Upper lobe of right lung (tissue), 1 donor: Measurements from ENCODE around the gene KMT5C. TPM values are rescaled to one million over a fixed set of nuclear protein-coding genes. Genes with fewer than 3 reads are reported as not detected.
A peak's percentile ranks its signal among the peaks of the same experiment; 100 is the strongest.

Experiments
- ATAC-seq: fragments of 200-7000 bp; cut with Tn5 transposase; one replicate; pipeline ENCODE4 v1.9.1; 2020; ENCODE audit warnings: mild to moderate bottlenecking, moderate library complexity
- DNase-seq: peaks from one replicate; pipeline ENCODE4 v3.0.0-alpha.2; 2020
- H3K27ac ChIP-seq: fragments of 200-600 bp; one replicate; pipeline ENCODE4 v1.8.0; 2022
- H3K27me3 ChIP-seq: fragments of 200-600 bp; one replicate; pipeline ENCODE4 v1.8.0; 2022; ENCODE audit warnings: mild to moderate bottlenecking
- H3K36me3 ChIP-seq: fragments of 200-600 bp; one replicate; pipeline ENCODE4 v1.8.0; 2022
- H3K4me1 ChIP-seq: fragments of 200-600 bp; one replicate; pipeline ENCODE4 v1.8.0; 2022
- H3K4me3 ChIP-seq: fragments of 200-600 bp; one replicate; pipeline ENCODE4 v1.8.0; 2022; ENCODE audit warnings: mild to moderate bottlenecking
- H3K9me3 ChIP-seq: fragments of 200-600 bp; one replicate; pipeline ENCODE4 v1.8.0; 2022
- CTCF ChIP-seq: fragments of 200-600 bp; IDR thresholded peaks from one replicate; pipeline ENCODE4 v1.8.0; 2022; ENCODE audit warnings: antibody characterized with exemption
- intact Hi-C: fragments of 100-400 bp; cut with DNase I; formaldehyde crosslinking; loops from one replicate; pipeline ENCODE4 v1.11.0; 2022
- total RNA-seq: library from RNA; stranded (reverse); fragmentation: NEBNext Ultra II Directional; extraction: Animal tissue kit (Norgen Biotek cat#: 25700); gene quantifications from one replicate; pipeline ENCODE4 v1.2.1, GENCODE V29; 2021
- donor health status: DM: no; HTN: yes; CAD: no; lungs with severe emphysema.

Gene KMT5C
- total RNA-seq, 1 donor from 2014 or later, result 11.7 TPM

GRCh38 chr19:55382013-55382412, 42.3 kb downstream of the KMT5C start:
- DNase-seq (no peak), ATAC-seq (no peak)
- Histone ChIP-seq H3K4me1 (peaks cover 18% of the 10 kb centered on the region), H3K36me3 (peaks cover 3% of the 10 kb centered on the region), H3K27me3 (no peaks in the 10 kb centered on the region), H3K4me3 (no peak overlapping the region), H3K9me3 (no peaks in the 10 kb centered on the region), H3K27ac (no peak overlapping the region)
- TF ChIP-seq CTCF, result no peak
- intact Hi-C loops, result no loop called here

- intact Hi-C loops, result no loop called here
- H3K27ac ChIP-seq, result no peak overlapping the region
- no peak for DNase-seq
These were observed 42.9 kb downstream of the KMT5C start for GRCh38 chr19:55382522-55383054.

DNA sequence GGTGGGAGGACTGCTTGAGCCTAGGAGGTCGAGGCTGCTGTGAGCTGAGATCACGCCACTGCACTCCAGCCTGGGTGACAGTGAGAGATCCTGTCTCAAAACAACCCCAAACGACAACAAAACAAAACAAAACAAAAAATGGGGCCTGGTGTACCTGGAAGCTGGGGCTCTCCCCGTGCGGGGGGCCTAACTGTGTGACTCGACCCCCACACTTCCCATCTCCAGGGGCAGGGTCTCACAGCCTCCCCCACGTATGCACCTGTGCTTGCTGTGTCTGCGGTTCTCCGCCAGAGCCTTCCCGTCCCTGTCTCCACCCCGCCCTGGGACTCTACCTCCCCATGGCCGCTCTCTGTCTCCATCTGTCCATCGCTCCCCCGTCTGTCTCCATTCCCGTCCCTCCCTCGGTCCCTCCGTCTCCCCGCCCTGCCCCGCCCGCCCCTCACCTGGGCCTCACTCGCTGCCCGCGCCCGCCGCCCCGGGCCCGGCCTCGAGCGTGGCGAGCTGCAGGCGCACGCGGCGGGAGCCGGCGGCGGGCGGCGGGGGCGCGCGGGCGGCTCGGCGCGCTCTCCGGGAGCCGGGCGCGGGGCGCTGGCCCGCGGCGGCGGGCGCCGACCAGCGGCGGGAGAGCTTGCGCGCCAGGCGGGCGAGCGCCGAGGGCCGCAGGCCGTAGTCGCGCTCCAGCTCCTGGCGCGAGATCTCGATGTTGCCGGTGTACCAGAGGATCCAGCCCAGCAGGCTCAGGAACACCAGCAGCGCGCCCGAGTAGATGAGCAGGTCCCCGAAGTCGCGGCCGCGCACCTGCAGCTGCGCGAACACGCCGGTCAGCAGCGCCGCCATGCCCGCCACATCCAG, 43.8 kb downstream of the KMT5C start:
- intact Hi-C loops, result no loop called here
- DNase-seq, result peak; percentile 87
- Histone ChIP-seq H3K9me3 (no peaks in the 10 kb centered on the region), H3K4me3 (peak overlapping the region; percentile 96), H3K27me3 (no peaks in the 10 kb centered on the region), H3K4me1 (peaks cover 33% of the 10 kb centered on the region), H3K36me3 (peaks cover 18% of the 10 kb centered on the region), H3K27ac (peak overlapping the region; percentile 93)
- peak; percentile 47 for ATAC-seq
- no peak for TF ChIP-seq CTCF

More at GRCh38 chr19:55382522-55383054, 42.9 kb downstream of the KMT5C start:
- Histone ChIP-seq H3K36me3 (peaks cover 8% of the 10 kb centered on the region), H3K27me3 (no peaks in the 10 kb centered on the region), H3K9me3 (no peaks in the 10 kb centered on the region), H3K4me3 (no peak overlapping the region), H3K4me1 (peaks cover 24% of the 10 kb centered on the region)
- ATAC-seq, result no peak
- TF ChIP-seq CTCF, result no peak

GRCh38 chr19:55384131-55384919, 44.6 kb downstream of the KMT5C start, which contains the start of gene TMEM238:
Gene TMEM238 (minus strand): TSS chr19:55384292. CDS start chr19:55384259, 33 bp downstream.
- H3K36me3 ChIP-seq, result peaks cover 24% of the 10 kb centered on the region
- DNase-seq (peak; percentile 90), ATAC-seq (peak; percentile 53)
- H3K4me1 ChIP-seq, result peaks cover 38% of the 10 kb centered on the region
- peak within 1 kb of the TSS; percentile 93 for H3K27ac ChIP-seq
- H3K27me3 ChIP-seq, result no peaks in the 10 kb centered on the region
- intact Hi-C loops, result no loop called here
- H3K4me3 ChIP-seq, result peak within 1 kb of the TSS; percentile 96
- no peak for TF ChIP-seq CTCF
- H3K9me3 ChIP-seq, result no peaks in the 10 kb centered on the region

- Histone ChIP-seq H3K36me3 (peaks cover 26% of the 10 kb centered on the region), H3K9me3 (no peaks in the 10 kb centered on the region), H3K4me1 (peaks cover 38% of the 10 kb centered on the region), H3K27me3 (no peaks in the 10 kb centered on the region), H3K27ac (peak overlapping the region; percentile 93), H3K4me3 (peak overlapping the region; percentile 96)
- intact Hi-C loops, result no loop called here
- ATAC-seq (peak; percentile 83), DNase-seq (peak; percentile 97)
- TF ChIP-seq CTCF, result no peak
These were observed 45.4 kb downstream of the KMT5C start for GRCh38 chr19:55384920-55385723.
